Smooth muscle cell of the brain vasculature (primary cell): Measurements from ENCODE around the gene VSIG10L.

Experiments used
- DNase-seq: peaks from one replicate; pipeline ENCODE4 v3.0.0-alpha.2; 2012; ENCODE audit warnings: low read depth, low spot score

The VSIG10L gene

DNA sequence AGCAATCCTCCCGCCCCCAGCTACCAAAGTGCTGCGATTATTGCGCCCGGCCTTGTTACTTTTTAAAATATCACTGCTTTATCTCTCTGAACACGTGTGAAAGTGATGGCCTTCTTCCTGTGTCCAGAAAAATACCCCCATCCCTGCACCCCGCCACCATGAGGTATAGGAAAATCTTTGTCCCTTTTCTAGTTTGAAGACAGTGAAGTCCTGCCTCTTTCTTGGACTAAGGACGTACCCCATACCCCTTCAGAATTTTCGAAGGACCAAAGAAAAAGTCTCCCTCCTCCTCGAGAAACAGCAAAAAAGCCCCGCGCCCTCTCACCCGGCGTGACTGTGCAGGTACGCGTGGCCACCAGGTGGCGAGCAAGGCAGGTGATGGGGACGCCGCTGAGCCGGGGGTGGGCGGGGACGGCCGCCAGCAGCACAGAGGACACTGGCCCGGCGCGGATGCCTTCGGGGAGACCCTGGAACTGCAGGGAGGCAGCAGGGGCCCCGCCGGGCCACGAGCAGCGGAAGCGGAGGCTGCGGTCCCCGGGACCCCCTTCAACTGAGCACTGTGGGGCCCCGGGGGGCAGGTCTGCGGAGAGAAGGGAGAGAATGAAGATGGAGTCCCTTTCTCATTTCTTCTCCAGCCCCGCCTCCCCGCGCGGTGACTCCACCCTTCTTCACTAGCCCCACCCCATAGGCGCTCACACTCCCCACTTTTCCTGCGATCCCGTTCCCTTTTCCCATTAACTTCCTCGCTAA is 3.2 kb downstream of the VSIG10L start:
- DNase-seq: no peak

DNA sequence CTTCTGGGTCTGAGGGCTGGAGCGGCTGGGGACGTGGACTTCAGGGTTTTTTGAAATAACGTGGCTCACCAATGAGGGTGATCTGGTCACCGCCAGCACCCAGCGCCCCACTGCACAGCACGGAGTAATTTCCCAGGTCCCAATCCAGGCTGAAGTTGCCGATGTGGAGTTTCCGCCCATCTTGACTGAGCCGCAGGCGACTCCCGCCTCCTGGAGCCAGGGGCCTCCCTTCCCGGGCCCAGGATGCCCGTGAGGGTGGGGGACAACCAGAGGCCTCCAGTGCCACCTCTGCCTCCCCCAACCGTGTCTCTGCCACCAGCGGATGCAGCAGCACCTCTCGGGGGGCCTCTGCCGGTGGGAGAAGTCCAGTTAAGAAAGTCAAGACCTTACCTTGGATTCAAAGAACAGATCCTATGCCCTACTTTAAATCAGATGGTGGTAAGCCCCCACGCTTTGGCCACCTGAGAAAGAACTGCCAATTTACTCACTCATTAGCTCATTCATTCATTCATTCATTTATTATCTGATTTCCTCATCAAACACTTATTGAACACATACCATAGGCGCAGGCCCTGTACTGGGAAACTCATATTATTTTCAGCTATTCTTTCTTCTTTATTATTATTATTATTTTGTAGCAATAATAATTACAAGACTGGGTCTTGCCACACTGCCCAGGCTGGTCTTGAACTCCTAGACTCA is 3.9 kb downstream of the VSIG10L start:
- DNase-seq: no peak

DNA sequence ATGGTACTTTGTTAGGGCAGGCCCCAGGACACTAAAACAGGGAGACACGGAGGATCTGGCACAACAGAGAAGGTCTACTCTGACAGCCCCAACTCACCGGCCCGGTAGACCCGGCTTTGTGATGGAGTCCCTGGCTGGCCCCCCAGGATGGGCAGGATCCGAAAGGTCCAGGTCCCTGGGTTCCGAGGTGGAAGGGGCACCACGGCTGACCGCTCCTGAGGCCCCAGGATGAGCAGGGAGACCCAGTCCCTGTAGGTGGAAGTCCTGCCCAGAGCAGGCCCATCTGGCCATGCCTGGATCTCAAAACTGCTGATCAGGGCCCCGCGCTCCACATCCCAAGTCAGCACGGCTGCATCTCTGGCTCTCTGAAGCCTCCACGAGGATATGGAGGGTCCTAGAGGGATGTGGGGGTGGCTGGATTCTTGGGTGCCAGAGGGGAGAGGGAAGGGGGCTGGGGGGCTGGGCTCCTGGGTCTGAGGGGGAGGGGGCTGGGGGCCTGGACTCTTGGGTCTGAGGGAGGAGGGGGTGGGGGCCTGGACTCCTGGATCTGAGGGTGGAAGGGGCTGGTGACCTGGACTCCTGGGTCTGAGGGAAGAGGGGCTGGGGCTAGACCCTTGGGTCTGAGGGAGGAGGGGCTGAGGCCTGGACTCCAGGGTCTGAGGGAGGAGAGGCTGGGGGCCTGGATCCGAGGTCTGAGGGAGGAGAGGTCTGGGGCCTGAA is 4.6 kb downstream of the VSIG10L start:
- no peak for DNase-seq

DNA sequence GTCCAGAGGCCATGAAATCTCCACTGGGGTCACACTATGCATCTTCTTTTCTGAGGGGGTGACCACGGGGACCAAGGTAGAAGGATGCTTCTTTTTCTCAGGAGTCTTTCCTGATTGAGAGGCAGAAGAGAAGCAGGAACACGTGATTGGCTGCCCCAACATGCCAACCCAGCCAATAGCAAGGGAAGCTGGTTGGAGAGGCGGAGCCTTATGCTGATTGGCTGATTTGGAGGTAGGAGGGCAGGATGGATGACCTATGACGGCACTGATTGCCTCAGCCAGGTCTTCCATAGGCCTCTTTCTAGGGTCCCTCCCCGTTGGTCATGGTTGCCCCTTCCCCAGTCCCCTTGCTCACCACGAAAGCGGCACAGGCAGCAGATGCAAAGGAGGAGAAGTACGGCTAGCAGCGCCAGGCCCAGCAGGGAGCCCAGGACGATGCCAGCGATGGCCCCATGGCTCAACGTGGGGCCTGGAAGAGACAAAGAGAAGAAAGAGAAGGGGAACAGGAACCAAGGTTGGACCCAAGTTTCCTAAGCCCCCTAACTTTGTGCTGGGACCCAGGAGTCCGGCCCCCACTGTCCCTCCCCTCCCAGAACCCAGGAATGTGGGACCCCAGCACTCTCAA is 8.0 kb downstream of the VSIG10L start:
- DNase-seq: no peak

DNA sequence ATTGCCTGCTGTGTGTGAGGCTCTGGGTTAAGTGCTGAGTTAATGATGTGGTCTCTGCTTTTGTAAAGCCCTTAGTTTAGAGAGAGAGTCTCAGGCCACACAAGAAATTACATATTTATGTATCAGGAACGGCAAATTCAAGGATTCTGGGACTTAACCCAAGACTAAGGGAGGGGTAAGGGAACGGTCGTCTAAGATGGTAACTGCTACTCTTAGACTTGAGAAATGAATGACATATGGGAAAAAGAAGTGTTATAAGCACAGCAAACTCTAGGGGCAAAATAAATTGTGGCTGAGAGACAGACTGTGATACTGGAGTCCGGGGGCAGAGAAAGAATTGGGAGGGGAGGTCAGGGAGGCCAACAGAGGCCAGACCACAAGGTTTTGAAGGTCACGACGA is 10.2 kb downstream of the VSIG10L start:
- DNase-seq: no peak

DNA sequence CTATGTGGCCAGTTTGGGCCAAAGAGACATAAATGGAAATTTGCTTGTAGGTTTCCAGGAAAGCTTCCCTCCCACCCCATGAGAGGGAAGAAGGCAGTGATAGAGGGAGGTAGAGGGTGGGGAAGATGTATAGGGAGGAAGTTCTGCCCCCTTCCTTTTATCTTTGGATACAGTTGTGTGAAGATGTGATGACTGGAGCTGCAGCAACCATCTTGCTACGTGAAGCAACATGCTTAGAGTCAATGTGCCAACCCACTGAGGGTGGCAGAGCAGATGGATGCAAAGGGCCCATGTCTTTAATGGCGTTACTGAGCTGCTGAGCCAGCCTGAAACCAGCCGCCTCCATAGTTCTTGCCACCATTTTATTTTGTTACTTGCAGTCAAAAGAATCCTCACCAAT is 10.7 kb downstream of the VSIG10L start:
- DNase-seq: no peak

DNA sequence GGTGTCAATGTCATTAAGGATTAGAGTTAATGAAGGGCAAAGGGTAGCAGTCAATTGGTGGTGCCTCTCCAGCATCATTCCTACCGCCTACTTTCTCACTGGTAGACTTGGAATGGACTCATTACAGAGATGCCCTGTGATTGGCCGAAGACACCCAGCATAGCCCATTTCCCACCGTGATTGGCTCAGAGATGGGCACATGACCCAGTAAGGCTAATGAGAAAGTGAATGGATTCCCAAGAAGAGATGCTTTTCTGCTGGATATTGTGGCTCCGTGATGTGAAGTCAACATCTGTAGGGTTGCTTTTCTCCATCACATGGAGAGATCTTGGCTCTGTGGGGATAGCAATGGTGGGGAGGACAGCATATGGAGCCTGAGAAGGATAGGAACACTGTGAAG is 11.6 kb downstream of the VSIG10L start:
- DNase-seq: no peak

DNA sequence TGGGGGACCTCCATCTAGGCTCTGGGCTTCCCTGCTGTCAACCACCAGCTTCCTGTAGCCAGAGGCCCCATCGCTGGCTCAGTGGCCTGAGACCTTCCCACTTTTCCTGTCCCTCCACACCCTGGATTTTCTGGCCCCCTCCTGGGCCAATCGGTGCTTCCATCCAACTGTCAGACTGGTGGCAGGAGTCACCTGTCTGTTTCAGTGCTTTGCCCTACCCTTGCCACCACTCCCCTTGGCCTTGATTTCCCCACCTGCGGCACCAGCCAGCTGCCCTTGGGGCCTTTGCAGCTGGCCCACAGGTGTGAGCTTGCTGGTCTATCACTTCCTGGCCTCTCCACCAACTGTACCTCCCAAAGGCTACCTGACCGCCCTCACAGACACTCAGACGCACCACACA is 12.5 kb downstream of the VSIG10L start:
- no peak for DNase-seq

DNA sequence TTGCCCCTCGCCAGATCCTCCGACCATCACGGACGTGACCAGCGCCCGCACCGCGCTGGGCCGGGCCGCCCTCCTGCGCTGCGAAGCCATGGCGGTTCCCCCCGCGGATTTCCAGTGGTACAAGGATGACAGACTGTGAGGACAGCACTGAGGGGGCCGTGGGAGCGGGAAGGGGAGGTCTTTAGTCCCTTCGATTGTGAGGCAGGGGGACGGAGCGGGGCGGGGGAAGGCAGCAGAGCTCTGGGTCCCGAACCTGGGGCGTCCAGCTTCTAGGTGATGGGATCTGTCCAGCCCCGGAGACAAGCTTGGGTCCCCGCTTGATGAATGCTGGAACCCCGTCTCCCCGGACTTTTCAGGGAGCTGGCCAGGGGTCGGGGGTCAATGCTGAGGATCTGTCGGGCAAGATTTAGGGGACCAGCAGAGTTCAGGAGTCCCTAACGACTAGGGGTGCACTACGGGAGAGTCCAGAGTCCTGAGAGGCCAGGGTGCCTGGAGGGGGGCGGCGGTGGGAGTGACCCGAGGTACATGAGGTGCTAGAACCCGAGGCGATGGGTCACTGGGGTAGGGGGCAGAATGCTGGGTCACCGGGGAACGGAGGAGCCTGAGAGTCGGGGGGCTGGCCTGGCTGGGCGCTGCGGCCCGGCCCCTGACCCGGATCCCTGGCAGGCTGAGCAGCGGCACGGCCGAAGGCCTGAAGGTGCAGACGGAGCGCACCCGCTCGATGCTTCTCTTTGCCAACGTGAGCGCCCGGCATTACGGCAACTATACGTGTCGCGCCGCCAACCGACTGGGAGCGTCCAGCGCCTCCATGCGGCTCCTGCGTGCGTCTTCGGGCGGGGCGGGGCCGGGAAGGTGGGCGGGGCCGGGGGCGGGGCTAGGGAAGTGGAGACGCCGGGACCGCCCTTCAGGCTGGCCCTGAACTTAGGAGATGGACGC is 14.6 kb downstream of the VSIG10L start:
- DNase-seq: no peak

DNA sequence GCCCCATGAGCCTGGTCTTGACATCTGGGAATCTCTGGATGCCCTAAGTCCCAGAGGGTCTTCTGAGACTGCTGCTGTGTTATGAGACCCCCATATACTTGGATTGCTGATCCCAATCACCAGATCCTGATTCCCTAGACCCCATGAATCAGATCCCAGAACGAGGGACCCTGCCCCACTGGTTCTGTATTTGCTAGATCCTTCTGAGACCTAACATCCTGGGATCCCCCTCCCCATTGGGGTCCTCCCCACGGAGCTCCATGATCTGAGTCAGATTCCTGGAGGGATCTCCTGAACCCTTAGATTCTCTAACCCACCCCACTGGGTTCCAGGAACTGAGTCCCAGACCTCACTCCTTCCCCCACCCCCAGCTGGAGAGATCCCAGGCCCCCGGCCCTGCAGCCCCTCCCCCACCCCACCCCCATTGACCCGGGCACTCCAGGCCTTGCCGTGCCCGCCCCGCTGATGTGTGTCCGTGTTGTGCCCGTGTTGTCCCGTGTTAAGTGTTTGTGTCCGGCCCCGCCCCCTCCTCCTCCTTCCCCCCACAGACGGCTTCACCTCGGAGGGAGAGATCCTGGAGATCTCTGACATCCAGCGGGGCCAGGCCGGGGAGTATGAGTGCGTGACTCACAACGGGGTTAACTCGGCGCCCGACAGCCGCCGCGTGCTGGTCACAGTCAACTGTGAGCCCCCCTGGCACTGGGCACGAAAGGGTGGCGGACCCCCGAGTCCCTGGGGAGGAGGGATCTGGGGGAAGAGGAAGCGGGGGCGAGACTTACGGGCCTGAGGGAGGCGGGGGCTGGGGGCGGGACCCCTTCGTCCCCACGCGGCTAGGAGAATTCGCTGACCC is 15.5 kb downstream of the VSIG10L start:
- no peak for DNase-seq

DNA sequence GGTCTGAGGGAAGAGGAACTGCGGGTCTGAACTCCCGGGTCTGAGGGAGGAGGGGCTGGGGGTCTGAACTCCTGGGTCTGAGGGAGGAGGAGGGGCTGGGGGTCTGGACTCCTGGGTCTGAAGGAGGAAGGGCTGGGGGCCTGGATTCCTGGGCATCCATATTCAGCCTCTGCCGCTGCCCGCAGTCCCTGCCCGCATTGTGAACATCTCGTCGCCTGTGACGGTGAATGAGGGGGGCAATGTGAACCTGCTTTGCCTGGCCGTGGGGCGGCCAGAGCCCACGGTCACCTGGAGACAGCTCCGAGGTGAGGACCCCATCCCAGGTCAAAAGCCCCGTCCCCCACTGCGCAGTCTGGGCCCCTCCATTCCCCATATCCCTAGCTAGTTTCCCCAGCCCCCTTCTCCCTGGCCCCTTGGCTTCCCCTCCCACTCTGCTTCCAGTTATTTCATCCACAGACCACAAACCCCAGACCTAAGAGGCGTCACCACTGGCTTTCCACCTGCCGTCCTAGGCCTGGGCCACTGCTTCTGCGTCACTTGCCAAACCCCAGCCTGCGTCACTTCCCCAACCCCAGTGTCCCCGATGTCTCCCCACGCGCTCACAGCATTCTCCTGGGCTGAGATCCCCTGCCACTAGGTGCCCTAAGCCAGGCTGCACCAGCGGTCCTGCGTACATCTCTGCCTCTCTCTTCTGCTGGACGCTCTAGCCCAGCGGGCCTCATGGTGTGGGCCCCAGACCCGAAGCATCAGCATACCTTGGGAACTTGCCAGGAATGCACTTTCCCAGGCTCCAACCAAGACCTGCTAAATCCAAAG is 16.6 kb downstream of the VSIG10L start:
- no peak for DNase-seq

DNA sequence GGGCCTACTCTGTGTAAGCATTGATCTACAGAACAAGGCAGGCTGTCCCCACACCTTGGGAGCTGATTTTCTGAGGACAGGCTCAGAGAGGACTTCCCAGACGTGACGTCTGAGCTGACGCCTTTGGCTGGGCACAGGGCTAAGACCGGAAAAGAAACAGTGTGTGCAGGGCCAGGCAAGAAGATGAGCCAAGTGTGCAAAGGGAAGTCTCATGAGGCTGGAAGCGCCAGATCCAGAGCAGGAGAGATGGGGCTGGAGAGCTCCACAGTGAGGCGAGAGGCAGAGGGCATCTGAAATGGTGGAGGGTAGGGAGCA is 17.8 kb downstream of the VSIG10L start:
- DNase-seq: no peak

DNA sequence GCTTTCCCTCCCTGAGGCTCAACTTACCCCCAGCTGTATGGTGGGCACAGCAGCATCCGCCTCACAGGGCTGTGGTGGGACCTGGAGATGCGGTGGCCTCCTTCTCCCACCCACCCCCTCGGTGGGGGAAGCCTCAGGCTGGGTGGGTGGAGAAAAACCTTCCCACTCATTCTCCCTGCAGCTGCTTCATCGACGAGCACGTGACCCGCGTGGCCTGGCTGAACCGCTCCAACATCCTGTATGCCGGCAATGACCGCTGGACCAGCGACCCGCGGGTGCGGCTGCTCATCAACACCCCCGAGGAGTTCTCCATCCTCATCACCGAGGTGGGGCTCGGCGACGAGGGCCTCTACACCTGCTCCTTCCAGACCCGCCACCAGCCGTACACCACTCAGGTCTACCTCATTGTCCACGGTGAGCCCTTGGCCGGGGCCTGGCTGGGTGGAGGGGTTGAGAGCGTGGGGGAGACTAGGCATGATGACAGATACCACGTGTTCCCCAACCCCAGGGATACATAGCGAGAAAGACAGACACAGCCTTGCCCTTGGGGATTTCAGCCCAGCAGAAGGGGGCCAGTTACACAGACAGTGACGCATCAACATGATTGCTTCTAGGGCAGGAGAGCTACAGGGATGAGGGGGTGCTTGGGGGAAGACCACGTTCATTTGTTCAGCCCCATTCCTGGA is 18.3 kb downstream of the VSIG10L start:
- no peak for DNase-seq

DNA sequence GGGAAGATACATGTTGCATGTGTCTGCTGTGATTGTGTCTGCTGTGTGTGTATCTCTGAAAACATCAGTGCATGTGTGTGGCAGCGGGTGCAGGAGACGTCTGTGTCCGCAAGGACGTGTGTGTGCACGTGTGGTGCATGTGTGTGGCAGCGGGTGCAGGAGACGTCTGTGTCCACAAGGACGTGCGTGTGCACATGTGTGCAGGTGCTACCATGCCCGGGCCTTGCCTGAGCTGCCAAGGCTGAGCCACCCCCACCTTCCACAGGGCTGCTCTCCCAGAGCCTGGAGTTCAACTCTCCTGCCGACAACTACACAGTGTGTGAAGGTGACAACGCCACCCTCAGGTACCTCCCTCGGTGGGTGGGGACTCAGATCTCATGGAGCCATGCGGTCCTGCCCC is 20.1 kb downstream of the VSIG10L start:
- DNase-seq: no peak

DNA sequence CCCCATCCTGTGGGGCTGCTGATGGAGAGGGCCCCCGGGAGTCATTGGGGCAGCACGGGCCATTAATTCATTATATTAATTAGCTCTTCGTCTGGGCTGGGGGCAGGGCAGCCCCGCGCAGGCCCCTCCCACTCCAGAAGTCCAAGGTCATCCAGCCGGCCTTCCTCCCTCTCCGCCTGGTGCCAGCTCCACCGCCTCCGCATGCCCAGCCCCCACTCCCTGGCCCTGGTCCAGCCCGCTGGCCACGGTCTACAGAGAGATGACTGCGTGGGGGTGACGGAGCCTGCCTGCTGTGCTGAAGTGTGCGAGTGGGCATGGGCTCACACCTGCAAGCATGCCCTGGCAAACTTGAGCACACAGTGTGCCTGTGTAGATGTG is 21.7 kb downstream of the VSIG10L start:
- DNase-seq: no peak

DNA sequence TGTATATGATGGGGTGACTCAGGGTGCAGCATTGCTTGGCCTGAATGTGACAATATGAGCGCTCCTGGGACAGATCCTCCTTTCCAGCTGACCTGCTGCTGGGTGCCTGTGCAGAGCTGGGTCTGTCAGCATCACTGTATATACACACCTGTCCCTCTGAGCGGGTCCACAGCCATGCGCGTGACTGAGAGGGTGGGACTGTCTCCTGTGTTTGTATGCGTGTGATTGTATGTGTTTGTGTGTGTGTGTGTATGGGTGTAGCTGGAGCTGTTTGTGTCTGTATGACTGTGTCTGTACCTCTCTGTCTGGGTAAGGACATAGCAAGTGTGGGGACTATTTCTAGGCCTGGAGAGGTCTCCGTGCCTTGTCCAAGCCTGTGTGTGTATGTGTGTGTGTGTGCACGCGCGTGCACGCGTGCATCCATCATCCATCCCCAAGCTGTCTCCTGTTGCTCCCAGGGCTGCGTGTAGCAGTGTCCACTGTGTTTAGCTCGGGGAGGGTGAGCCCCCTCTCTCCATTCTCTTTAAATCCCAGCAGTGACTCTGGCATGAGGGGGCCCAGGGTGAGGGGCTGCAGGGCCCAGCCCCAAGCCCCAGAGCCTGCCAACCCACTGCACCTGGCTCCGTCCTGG is 22.2 kb downstream of the VSIG10L start:
- no peak for DNase-seq

DNA sequence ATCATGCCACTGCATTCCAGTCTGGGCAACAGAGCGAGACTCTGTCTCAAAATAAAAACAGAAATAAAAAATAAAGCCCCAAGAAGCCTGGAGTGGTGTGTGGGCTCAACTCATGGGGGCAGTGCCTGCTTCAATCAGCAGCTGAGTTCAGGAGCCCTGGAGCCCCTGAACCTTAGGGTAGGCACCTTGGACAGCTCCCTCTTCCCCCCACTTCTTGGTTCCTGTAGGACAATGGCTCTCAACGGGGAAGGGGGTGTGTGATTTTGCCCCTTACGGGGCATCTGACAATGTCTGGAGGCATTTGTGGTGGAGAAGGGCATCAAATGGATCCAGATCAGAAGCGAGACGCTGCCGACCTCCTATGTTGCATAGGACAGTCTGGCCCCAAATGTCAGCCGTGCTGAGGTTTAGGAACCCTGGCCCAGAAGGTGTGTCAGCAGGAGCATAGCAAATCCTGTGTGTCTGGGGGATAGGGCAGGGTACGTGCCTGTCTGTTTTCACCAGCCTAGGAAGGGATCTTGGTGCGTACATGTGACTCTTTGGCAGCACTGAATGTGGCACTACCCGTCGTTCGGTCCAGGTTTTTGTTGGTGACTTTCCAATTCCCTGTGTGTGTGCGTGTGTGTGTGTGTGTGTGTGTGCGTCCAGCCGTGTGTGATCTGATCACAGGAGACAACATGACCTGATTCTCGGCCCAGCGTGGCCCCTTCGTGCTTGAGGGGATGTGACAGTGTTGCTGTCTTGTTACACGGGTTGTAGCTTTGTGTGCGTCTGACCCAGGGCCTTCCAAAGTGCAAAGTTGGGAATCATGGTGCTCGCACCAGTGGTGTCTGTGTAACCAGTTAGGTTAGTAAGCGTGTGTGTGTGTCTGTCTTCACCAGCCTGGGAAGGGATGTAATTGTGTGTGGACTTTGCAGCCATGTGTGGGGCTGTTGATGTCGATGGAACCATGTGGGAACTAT is 23.0 kb downstream of the VSIG10L start:
- DNase-seq: no peak
